T-helper 1 cell (primary cell): Measurements from ENCODE around the gene GLIPR1L2.

ENCODE experiments used
- DNase-seq, 5 donors: peaks; one replicate each; pipeline ENCODE4 v3.0.0-alpha.2; 2012 to 2020

GLIPR1L2 gene

GRCh38 chr12:75479963-75480461 is 89.1 kb downstream of the GLIPR1L2 start:
- peak in 1 of 5 donors; percentile 63 for DNase-seq

DNA sequence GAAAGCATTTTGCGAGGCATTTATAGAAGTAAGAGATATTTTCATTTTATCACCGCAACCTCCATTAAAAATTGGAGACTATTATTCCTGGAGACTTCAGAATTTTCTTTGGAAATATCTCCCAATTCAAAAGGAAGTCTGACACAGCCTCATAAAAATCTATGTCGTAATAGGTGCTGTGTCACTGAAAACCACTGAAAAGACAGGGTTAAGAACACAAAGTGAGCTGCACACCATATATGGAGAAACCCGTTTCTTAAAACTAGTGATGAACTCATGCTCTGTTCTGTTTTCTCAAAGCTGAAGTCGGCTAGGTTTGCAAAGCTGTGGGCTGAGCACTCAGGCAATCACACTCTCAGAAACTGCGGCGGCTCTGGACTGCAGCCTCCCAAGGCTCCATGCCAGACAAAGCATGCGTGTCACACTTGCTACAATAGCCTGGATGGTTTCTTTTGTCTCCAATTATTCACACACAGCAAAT is 89.6 kb downstream of the GLIPR1L2 start, which contains the start of gene GLIPR1:
Gene GLIPR1 (plus strand): TSS at position 287 of the 481 bp plus-strand sequence. CDS start 126 bp downstream, at position 413.
- DNase-seq: peak in 4 of 5 donors; percentile 49 to 90 (median 56)

DNA sequence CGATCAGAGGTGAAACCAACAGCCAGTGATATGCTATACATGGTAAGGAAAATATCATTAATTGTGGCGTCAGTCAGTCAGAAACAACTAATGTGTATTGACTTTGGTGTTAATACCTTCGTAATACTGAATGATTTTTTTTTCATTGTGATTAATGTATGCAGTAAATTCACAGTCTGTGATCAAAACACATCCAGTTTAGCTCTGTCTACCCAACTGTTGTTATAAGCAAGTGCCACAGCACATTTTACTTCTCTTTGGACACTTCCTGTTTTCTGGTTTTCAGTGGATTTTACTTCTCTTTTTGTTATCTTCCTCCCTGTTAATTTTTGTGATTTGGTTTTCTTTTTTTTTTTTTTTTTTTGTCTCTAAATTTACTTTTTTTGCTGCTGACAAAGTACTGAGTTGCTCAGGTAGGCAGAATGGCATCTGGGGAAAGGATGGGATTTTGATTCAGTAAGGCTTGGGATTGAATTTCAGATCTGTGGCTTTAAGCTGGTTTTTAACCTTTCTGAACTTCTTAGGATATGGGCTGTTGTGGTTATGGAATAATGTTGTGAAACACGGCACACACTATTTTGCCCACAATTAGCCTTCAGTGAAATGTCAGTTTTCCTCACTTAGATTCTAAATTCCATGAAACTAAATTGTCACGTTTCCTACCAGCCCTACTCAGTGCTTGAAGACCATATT is 90.3 kb downstream of the GLIPR1L2 start:
- no peak for DNase-seq

DNA sequence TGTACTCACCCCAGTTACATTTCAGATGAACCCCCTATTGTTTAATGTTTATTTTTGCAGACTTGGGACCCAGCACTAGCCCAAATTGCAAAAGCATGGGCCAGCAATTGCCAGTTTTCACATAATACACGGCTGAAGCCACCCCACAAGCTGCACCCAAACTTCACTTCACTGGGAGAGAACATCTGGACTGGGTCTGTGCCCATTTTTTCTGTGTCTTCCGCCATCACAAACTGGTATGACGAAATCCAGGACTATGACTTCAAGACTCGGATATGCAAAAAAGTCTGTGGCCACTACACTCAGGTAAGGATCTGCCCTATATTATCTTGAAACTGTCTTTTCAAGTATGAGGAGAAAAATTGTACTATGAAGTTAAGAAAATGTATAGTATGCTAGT is 90.9 kb downstream of the GLIPR1L2 start:
- no peak for DNase-seq
